Pancreas (tissue), 10 donors: ENCODE measurements around the gene KDM4C. TPM values are rescaled to one million over a fixed set of nuclear protein-coding genes. Genes with fewer than 3 reads are reported as not detected.
A peak's percentile ranks its signal among the peaks of the same experiment; 100 is the strongest.

Experiments used
- ATAC-seq, 4 donors: fragments of 200-7000 bp; cut with Tn5 transposase; one replicate each; pipeline versions ENCODE4 v1.8.0 to v1.9.1; 2020; ENCODE audit warnings: mild to moderate bottlenecking in 4 of 4, moderate library complexity in 4 of 4
- DNase-seq, 6 donors: peaks; one replicate each; pipeline ENCODE4 v3.0.0-alpha.2; 2020
- FAIRE-seq: peaks from 2 replicates; lab custom pipeline; 2012; peaks lifted over from hg19 to GRCh38; lab: Jason Lieb, UNC
- H3K27ac ChIP-seq, 4 donors: fragments of 200-600 bp; sonication (generic); 1 replicate in 3 of 4; 2 replicates in 1 of 4; pipeline versions ENCODE4 v1.5.0 to v1.8.0; 2020
- H3K27me3 ChIP-seq, 4 donors: fragments of 200-600 bp; one replicate each; pipeline ENCODE4 v1.8.0; 2021
- H3K36me3 ChIP-seq, 3 donors: fragments of 200-600 bp; sonication (generic) in 1 of 3; one replicate each; pipeline versions ENCODE4 v1.5.0 to v1.8.0; 2020 to 2021
- H3K4me1 ChIP-seq, 3 donors: fragments of 200-600 bp; one replicate each; pipeline ENCODE4 v1.8.0; 2021
- H3K4me3 ChIP-seq, 4 donors: fragments of 200-600 bp; sonication (generic) in 2 of 4; one replicate each; pipeline versions ENCODE4 v1.5.0 to v1.8.0; 2020 to 2021
- H3K9me3 ChIP-seq, 4 donors: fragments of 200-600 bp; one replicate each; pipeline ENCODE4 v1.8.0; 2021
- CTCF ChIP-seq, 4 donors: fragments of 200-600 bp; sonication (generic) in 3 of 4; IDR thresholded peaks; one replicate each; pipeline versions ENCODE4 v1.5.0 to v1.8.0; 2021; ENCODE audit warnings: antibody characterized with exemption in 4 of 4
- WGBS, 2 donors: extraction: QIAGEN DNeasy Blood & Tissue Kit; methylation state at CpG; one replicate each; pipeline ENCODE4 v1.1.7; 2013; 5-methylcytosine and 5-hydroxymethylcytosine counted together
- intact Hi-C, 3 donors: fragments of 100-400 bp; cut with DNase I; formaldehyde crosslinking; loops; one replicate each; pipeline versions ENCODE4 v1.11.1 to v1.14.2; 2022
- polyA plus RNA-seq, 2 donors: library from polyadenylated mRNA; stranded (reverse); fragments of 200-250 nt; gene quantifications; one replicate each; pipeline ENCODE4 v1.2.3, GENCODE V29; 2013
- total RNA-seq, 6 donors: library from RNA; stranded (reverse); fragmentation: NEBNext Ultra II Directional in 4 of 6; extraction: Animal tissue kit (Norgen Biotek cat#: 25700) in 4 of 6; gene quantifications; one replicate each; pipeline versions ENCODE4 v1.2.1 to v1.2.4, GENCODE V29; 2021 to 2023
- donor health status: healthy with polysubstance abuse.
- donor health status: DM: no; HTN: no; CAD: no; lungs with moderate emphysema.
- donor health status: DM: no; HTN: no; CAD: no.
- donor health status: control.
- donor health status: control.
- donor health status: Bipolar disorder and iron deficiency.
- donor health status: DM: yes; HTN: yes; CAD: no.
- donor health status: DM: no; HTN: no; CAD: no.
- donor health status: DM: no; HTN: no; CAD: no.
- donor health status: DM: yes; HTN: yes; CAD: no.

The KDM4C gene
- total and polyA plus RNA-seq, 8 donors: 10.5 to 30.8 (median 19.7) TPM

- FAIRE-seq: peak; percentile 9
These were observed 180.7 kb downstream of the KDM4C start for GRCh38 chr9:6938447-6938846.

GRCh38 chr9:6938873-6939272 lies 181.1 kb downstream of the KDM4C start:
- H3K36me3 ChIP-seq: no peaks in the 10 kb centered on the region
- H3K4me1 ChIP-seq: peaks cover 0 to 2% (median under 1%) of the 10 kb centered on the region in 3 donors
- FAIRE-seq: no peak
- TF ChIP-seq CTCF (IDR thresholded peaks at IDR 0.05): no peak
- H3K9me3 ChIP-seq: no peaks in the 10 kb centered on the region
- no peak overlapping the region for H3K27ac ChIP-seq
- ATAC-seq: no peak
- DNase-seq: no peak
- H3K4me3 ChIP-seq: no peak overlapping the region
- intact Hi-C loops: no loop called here
- 96 to 98% methylated on average over 2 of the region's 2 CpGs for WGBS, 2 donors
- H3K27me3 ChIP-seq: no peaks in the 10 kb centered on the region

More at GRCh38 chr9:6938447-6938846, 180.7 kb downstream of the KDM4C start:
- TF ChIP-seq CTCF (IDR thresholded peaks at IDR 0.05): no peak
- H3K4me3 ChIP-seq: no peak overlapping the region
- peaks cover 0 to 3% (median 3%) of the 10 kb centered on the region in 3 donors for H3K4me1 ChIP-seq
- no peaks in the 10 kb centered on the region for H3K36me3 ChIP-seq
- 72 to 76% methylated on average over 3 of the region's 3 CpGs for WGBS, 2 donors
- H3K27ac ChIP-seq: no peak overlapping the region
- H3K27me3 ChIP-seq: no peaks in the 10 kb centered on the region
- H3K9me3 ChIP-seq: no peaks in the 10 kb centered on the region
- intact Hi-C loops: no loop called here
- ATAC-seq: peak in 1 of 4 donors; percentile 34
- no peak for DNase-seq

GRCh38 chr9:6941501-6941900 lies 183.7 kb downstream of the KDM4C start:
- no peak for FAIRE-seq
- WGBS, 2 donors: 76 to 77% methylated on average over 4 of the region's 4 CpGs
- no peak overlapping the region for H3K27ac ChIP-seq
- peak in 1 of 4 donors; percentile 17 for ATAC-seq
- no peak for TF ChIP-seq CTCF (IDR thresholded peaks at IDR 0.05)
- no peak overlapping the region for H3K4me3 ChIP-seq
- no peaks in the 10 kb centered on the region for H3K27me3 ChIP-seq
- peaks cover 5 to 10% (median 8%) of the 10 kb centered on the region in 3 donors for H3K4me1 ChIP-seq
- no peaks in the 10 kb centered on the region for H3K9me3 ChIP-seq
- intact Hi-C loops: no loop called here
- H3K36me3 ChIP-seq: no peaks in the 10 kb centered on the region
- DNase-seq: no peak

GRCh38 chr9:6942406-6942805 lies 184.6 kb downstream of the KDM4C start:
- ATAC-seq: no peak
- no peak overlapping the region for H3K4me3 ChIP-seq
- 84 to 95% methylated on average over 4 of the region's 4 CpGs for WGBS, 2 donors
- H3K27ac ChIP-seq: no peak overlapping the region
- H3K36me3 ChIP-seq: no peaks in the 10 kb centered on the region
- peaks cover 5 to 10% (median 8%) of the 10 kb centered on the region in 3 donors for H3K4me1 ChIP-seq
- no peaks in the 10 kb centered on the region for H3K9me3 ChIP-seq
- no peaks in the 10 kb centered on the region for H3K27me3 ChIP-seq
- no peak for TF ChIP-seq CTCF (IDR thresholded peaks at IDR 0.05)
- DNase-seq: no peak
- intact Hi-C loops: no loop called here
- FAIRE-seq: no peak

GRCh38 chr9:6943293-6943692 lies 185.5 kb downstream of the KDM4C start:
- TF ChIP-seq CTCF (IDR thresholded peaks at IDR 0.05): no peak
- peaks cover 5 to 10% (median 8%) of the 10 kb centered on the region in 3 donors for H3K4me1 ChIP-seq
- no peak for FAIRE-seq
- 88 to 91% methylated on average over 6 of the region's 6 CpGs for WGBS, 2 donors
- H3K27me3 ChIP-seq: no peaks in the 10 kb centered on the region
- H3K36me3 ChIP-seq: no peaks in the 10 kb centered on the region
- intact Hi-C loops: no loop called here
- H3K4me3 ChIP-seq: no peak overlapping the region
- no peak overlapping the region for H3K27ac ChIP-seq
- no peaks in the 10 kb centered on the region for H3K9me3 ChIP-seq
- ATAC-seq: no peak
- no peak for DNase-seq
